ENCODE measurements around the gene PGF.

DNA sequence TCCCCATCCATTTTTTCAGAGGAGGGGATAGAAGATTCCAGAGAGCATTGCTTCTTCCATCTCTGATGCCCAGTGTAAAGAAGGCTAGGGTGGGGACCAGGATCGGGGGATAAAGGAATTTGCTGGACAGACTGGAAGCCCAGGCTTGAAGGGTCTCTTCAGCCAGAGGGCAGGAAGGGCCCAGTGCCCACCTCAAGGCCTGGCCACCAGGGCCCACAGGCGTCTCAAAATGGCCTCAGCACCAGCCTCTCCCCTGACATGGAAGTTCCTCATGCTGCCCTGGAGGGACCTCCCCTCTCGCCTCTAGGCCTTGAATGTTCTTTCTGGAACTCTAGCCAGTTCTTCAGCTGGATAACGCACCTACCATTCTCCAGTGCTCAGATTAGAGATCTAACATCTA is 35.1 kb downstream of the PGF start:
- TF ChIP-seq ZFP37 (CRISPR knock-in tag; IDR thresholded peaks at IDR 0.05; ENCODE audit: borderline replicate concordance), result no peak
- no peak for TF ChIP-seq PBX2 (CRISPR knock-in tag; IDR thresholded peaks at IDR 0.05)
- no peak for TF ChIP-seq CTCF (CRISPR knock-in tag; IDR thresholded peaks at IDR 0.05)
- TF ChIP-seq CCAR2 (optimal IDR thresholded peaks at IDR 0.05; ENCODE audit: low read depth, low read length), result no peak
- TF ChIP-seq YY1 (IDR thresholded peaks at IDR 0.05; ENCODE audit: insufficient read depth, insufficient replicate concordance, low read depth, low read length), result no peak
